Activated CD4-positive, CD25-positive, alpha-beta regulatory T cell treated with anti-CD3 and anti-CD28 coated beads, Interleukin-2, amount 50 U/mL, for 24 hours (primary cell): ENCODE measurements around the gene COMP.

Experiments
- ATAC-seq, 2 donors: fragments of 150-1000 bp; cut with Tn5 transposase; one replicate each; pipeline ENCODE4 v1.10.0; 2021; ENCODE audit warnings: mild to moderate bottlenecking in 1 of 2, moderate library complexity in 1 of 2

Gene COMP

GRCh38 chr19:18768997-18769891 is 21.9 kb downstream of the COMP start:
- ATAC-seq, result no peak

GRCh38 chr19:18768046-18768771 is 22.9 kb downstream of the COMP start:
- ATAC-seq, result no peak

- ATAC-seq, result no peak
Measured at GRCh38 chr19:18765224-18765623, 25.9 kb downstream of the COMP start.

- ATAC-seq, result no peak
Measured at GRCh38 chr19:18764591-18765051, 26.5 kb downstream of the COMP start.

- no peak for ATAC-seq
Measured at GRCh38 chr19:18763674-18764590, 27.2 kb downstream of the COMP start.

GRCh38 chr19:18762125-18763023 is 28.7 kb downstream of the COMP start:
- peak in 1 of 2 donors; percentile 27 for ATAC-seq

GRCh38 chr19:18761531-18762110 is 29.5 kb downstream of the COMP start:
- ATAC-seq, result no peak

GRCh38 chr19:18760440-18761383 is 30.4 kb downstream of the COMP start:
- ATAC-seq, result no peak

GRCh38 chr19:18759995-18760426 is 31.1 kb downstream of the COMP start:
- no peak for ATAC-seq

- no peak for ATAC-seq
Measured at GRCh38 chr19:18759304-18759994, 31.7 kb downstream of the COMP start.

- no peak for ATAC-seq
Measured at GRCh38 chr19:18756896-18757295, 34.2 kb downstream of the COMP start.

GRCh38 chr19:18754501-18754900 is 36.6 kb downstream of the COMP start:
- ATAC-seq, result no peak

- ATAC-seq, result no peak
Measured at GRCh38 chr19:18751571-18751970, 39.5 kb downstream of the COMP start.

GRCh38 chr19:18750295-18750970 is 40.7 kb downstream of the COMP start:
- ATAC-seq, result no peak

GRCh38 chr19:18749362-18750231 is 41.5 kb downstream of the COMP start:
- ATAC-seq, result no peak

- no peak for ATAC-seq
Measured at GRCh38 chr19:18746401-18747325, 44.4 kb downstream of the COMP start.

- no peak for ATAC-seq
Measured at GRCh38 chr19:18745931-18746330, 45.2 kb downstream of the COMP start.
